ENCODE results near the gene TLL1. TPM values are rescaled to one million over a fixed set of nuclear protein-coding genes. Genes with fewer than 3 reads are reported as not detected.

Gene TLL1
- total and polyA plus RNA-seq, 2 donors (not counting 3 experiments of a cell fraction or from before 2014, with no cell fraction given), result 0.41 to 1.4 TPM

DNA sequence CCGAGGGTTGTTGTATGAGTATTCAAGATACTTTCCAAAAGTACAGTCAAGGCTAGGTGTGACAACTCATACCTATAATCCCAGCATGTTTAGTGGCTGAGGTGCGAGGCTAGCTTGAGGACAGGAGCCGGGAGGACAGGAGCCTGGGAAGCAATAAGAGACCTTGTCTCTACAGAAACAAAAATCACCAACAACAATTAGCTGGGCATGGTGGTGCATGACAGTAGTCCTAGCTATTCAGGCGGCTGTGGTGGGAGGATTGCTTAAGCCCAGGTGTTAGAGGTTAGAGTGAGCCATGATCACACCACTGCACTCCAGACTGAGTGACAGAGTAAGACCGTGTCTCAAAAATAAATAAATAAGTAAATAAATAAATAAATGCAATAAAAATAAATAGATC lies 91.6 kb downstream of the TLL1 start:
- H3K36me3 ChIP-seq (ENCODE audit: control insufficient read depth in 2 of 2, extremely low read depth in 1 of 2, insufficient read depth in 2 of 2, low read length in 2 of 2), result no peaks in the 10 kb centered on the region
- intact Hi-C loops (cut with micrococcal nuclease), result no loop called here
- H3K27me3 ChIP-seq (ENCODE audit: control insufficient read depth in 2 of 2, insufficient read depth in 2 of 2, low read length in 2 of 2), result no peaks in the 10 kb centered on the region
- no peak overlapping the region for H3K9ac ChIP-seq (replicated peaks; ENCODE audit: extremely low read depth, insufficient read depth, low read length)
- BruUV-seq (replicated peaks), result no TSS peak
- no peak for TF ChIP-seq POLR2AphosphoS5 (IDR thresholded peaks at IDR 0.05; ENCODE audit: insufficient read depth, low read depth, low read length)
- TF ChIP-seq FOS (IDR thresholded peaks at IDR 0.05; ENCODE audit: borderline replicate concordance, insufficient read depth, low read length), result no peak
- no peak for TF ChIP-seq MAX (IDR thresholded peaks at IDR 0.05; ENCODE audit: insufficient read depth, insufficient read length)
- TF ChIP-seq, protein P1, sequence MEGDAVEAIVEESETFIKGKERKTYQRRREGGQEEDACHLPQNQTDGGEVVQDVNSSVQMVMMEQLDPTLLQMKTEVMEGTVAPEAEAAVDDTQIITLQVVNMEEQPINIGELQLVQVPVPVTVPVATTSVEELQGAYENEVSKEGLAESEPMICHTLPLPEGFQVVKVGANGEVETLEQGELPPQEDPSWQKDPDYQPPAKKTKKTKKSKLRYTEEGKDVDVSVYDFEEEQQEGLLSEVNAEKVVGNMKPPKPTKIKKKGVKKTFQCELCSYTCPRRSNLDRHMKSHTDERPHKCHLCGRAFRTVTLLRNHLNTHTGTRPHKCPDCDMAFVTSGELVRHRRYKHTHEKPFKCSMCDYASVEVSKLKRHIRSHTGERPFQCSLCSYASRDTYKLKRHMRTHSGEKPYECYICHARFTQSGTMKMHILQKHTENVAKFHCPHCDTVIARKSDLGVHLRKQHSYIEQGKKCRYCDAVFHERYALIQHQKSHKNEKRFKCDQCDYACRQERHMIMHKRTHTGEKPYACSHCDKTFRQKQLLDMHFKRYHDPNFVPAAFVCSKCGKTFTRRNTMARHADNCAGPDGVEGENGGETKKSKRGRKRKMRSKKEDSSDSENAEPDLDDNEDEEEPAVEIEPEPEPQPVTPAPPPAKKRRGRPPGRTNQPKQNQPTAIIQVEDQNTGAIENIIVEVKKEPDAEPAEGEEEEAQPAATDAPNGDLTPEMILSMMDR (IDR thresholded peaks at IDR 0.05; ENCODE audit: extremely low read depth in 1 of 2, insufficient read depth in 1 of 2, low read depth in 1 of 2, low read length in 2 of 2), result no peak
- TF ChIP-seq GATA2 (IDR thresholded peaks at IDR 0.05; ENCODE audit: insufficient read depth, insufficient read length, low read depth, low read length), result no peak
- no peak for TF ChIP-seq JUN (IDR thresholded peaks at IDR 0.05; ENCODE audit: borderline replicate concordance, insufficient read depth, insufficient read length, low read depth)
- TF ChIP-seq MYC (IDR thresholded peaks at IDR 0.05; ENCODE audit: low read depth, low read length), result no peak
- H2AFZ ChIP-seq (ENCODE audit: low read depth, low read length), result no peak overlapping the region
- H3K4me1 ChIP-seq (ENCODE audit: control insufficient read depth, extremely low read depth, insufficient read depth, low read length), result no peaks in the 10 kb centered on the region
- DNase-seq (ENCODE audit: low read depth, low spot score) (no peak), FAIRE-seq (no peak)
- ChIA-PET CTCF (no interaction called here), POLR2A (no interaction called here)
- H3K4me3 ChIP-seq (replicated peaks in 1 of 3; ENCODE audit: insufficient read depth in 1 of 3, low read depth in 1 of 3, low read length in 3 of 3), result no peak overlapping the region
- no peak overlapping the region for H3K4me2 ChIP-seq (ENCODE audit: insufficient read depth, low read length)
- no peak overlapping the region for H3K27ac ChIP-seq (ENCODE audit: insufficient read depth, low read depth, low read length)
- no peaks in the 10 kb centered on the region for H3K9me3 ChIP-seq (replicated peaks; ENCODE audit: control insufficient read depth, insufficient read depth, low read length)
- dilution Hi-C loops (cut with MboI; ENCODE audit: extremely low pct_ligation_motif_present, low sequenced_read_pairs), result no loop called here
- no peaks in the 10 kb centered on the region for H4K20me1 ChIP-seq (replicated peaks; ENCODE audit: control insufficient read depth, extremely low read depth, insufficient read depth, low read length)
- no peaks in the 10 kb centered on the region for H3K79me2 ChIP-seq (ENCODE audit: control insufficient read depth, insufficient read depth, low read length)
- no peaks in the 10 kb centered on the region for H3K9me1 ChIP-seq (replicated peaks; ENCODE audit: control insufficient read depth, extremely low read depth, insufficient read depth, low read length)

Data from endothelial cell of umbilical vein (primary cell).